AG10803 (cell line): ENCODE data around the gene CSNK2A2.
A peak's percentile ranks its signal among the peaks of the same experiment; 100 is the strongest.

Experiments
- DNase-seq: peaks from one replicate; pipeline ENCODE4 v3.0.0; 2010; ENCODE audit warnings: low read depth
- H3K4me3 ChIP-seq: 2 replicates; pipeline ENCODE4 v1.5.1; 2011; ENCODE audit warnings: mild to moderate bottlenecking, low read length, control low read depth
- CTCF ChIP-seq: conservative IDR thresholded peaks from 2 replicates; pipeline ENCODE4 v1.5.1; 2011; ENCODE audit warnings: mild to moderate bottlenecking, low read length, control low read depth, inconsistent platforms

Gene CSNK2A2

GRCh38 chr16:58198022-58198683 is at the start of gene CSNK2A2:
Gene CSNK2A2, minus strand, starts transcription at chr16:58198106. Its CDS starts 370 bp downstream, at chr16:58197736.
- peak; percentile 15; the same call in 1 of the 2 replicates for TF ChIP-seq CTCF
- DNase-seq: peak; percentile 71
- peak within 1 kb of the TSS; percentile 72 for H3K4me3 ChIP-seq

GRCh38 chr16:58243528-58244004 is 45.7 kb upstream of the CSNK2A2 start:
- no peak for DNase-seq
- no peak for TF ChIP-seq CTCF
- H3K4me3 ChIP-seq: no peak overlapping the region

GRCh38 chr16:58236831-58237230 is 38.9 kb upstream of the CSNK2A2 start:
- TF ChIP-seq CTCF: no peak
- no peak for DNase-seq
- no peak overlapping the region for H3K4me3 ChIP-seq

GRCh38 chr16:58236231-58236690 is 38.4 kb upstream of the CSNK2A2 start:
- H3K4me3 ChIP-seq: peak overlapping the region; percentile 47
- DNase-seq: peak; percentile 48
- TF ChIP-seq CTCF: no peak

- no peak for DNase-seq
- H3K4me3 ChIP-seq: no peak overlapping the region
- TF ChIP-seq CTCF: no peak
Measured at GRCh38 chr16:58235663-58236062, 37.8 kb upstream of the CSNK2A2 start.

GRCh38 chr16:58234831-58235595 is 37.1 kb upstream of the CSNK2A2 start:
- H3K4me3 ChIP-seq: no peak overlapping the region
- DNase-seq: no peak
- no peak for TF ChIP-seq CTCF

- no peak for DNase-seq
- TF ChIP-seq CTCF: no peak
- H3K4me3 ChIP-seq: no peak overlapping the region
Measured at GRCh38 chr16:58230259-58230658, 32.4 kb upstream of the CSNK2A2 start.
